Activated CD4-positive, alpha-beta T cell treated with anti-CD3 and anti-CD28 coated beads, Interleukin-2, amount 10 ng/mL, durations not matched to agents 7 days and 5 days (primary cell): ENCODE measurements around the gene INTS2. TPM values are rescaled to one million over a fixed set of nuclear protein-coding genes. Genes with fewer than 3 reads are reported as not detected.

Experiments used
- CTCF ChIA-PET: fragments of 350-600 bp; sonication (Branson Sonifier 250); formaldehyde crosslinking; loops from one replicate; lab custom pipeline; 2021; ENCODE audit warnings: antibody characterized with exemption; lab: Charles Lee
- POLR2A ChIA-PET: fragments of 350-600 bp; sonication (Branson Sonifier 250); formaldehyde crosslinking; loops from one replicate; lab custom pipeline; 2021; ENCODE audit warnings: antibody characterized with exemption; lab: Charles Lee
- DNase-seq: peaks from one replicate; pipeline ENCODE4 v3.0.0-alpha.2; 2020
- H3K27ac Mint-ChIP-seq: one replicate; pipeline ENCODE4 v1.8.0; 2021; ENCODE audit warnings: mild to moderate bottlenecking, moderate library complexity, mixed read lengths
- H3K27me3 Mint-ChIP-seq: one replicate; pipeline ENCODE4 v1.8.0; 2021; ENCODE audit warnings: mixed read lengths
- H3K36me3 Mint-ChIP-seq: one replicate; pipeline ENCODE4 v1.8.0; 2021; ENCODE audit warnings: low read depth, mixed read lengths
- H3K4me1 Mint-ChIP-seq: one replicate; pipeline ENCODE4 v1.8.0; 2021; ENCODE audit warnings: mixed read lengths
- H3K4me3 Mint-ChIP-seq: one replicate; pipeline ENCODE4 v1.8.0; 2021; ENCODE audit warnings: mild to moderate bottlenecking, moderate library complexity, mixed read lengths
- H3K9me3 Mint-ChIP-seq: one replicate; pipeline ENCODE4 v1.8.0; 2021; ENCODE audit warnings: mixed read lengths
- total RNA-seq, 2 experiments: library from RNA; stranded (reverse); gene quantifications; one replicate each; pipeline ENCODE4 v1.2.3, GENCODE V29; 2021

INTS2 gene
- total RNA-seq, 2 experiments from 2014 or later, result 22.7 to 24.1 TPM

DNA sequence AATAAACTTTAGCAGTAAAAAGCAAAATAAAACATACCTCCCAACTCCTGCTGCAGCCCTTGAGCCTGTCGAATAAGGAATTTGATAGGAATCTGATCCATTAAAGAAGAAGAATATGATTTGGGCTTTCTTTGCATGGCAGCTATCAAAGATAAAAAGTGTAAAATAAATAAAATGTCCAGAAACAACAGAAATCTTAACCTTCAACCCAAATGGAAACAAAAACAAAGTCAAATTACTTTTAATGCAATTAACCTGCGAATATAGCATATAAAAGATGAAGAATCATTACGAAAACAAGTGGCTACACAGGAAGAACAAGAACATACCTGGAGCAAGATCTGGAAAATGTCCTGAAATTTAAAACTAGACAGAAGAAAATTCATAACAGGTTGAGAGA lies 42.9 kb downstream of the INTS2 start:
- ChIA-PET CTCF (interaction anchor here (0.6 kb wide), 1 partner anchor 22 kb away, joined by 3 read pairs; no protein-coding TSS in a partner anchor), POLR2A (no interaction called here)
- no peaks in the 10 kb centered on the region for H3K27me3 Mint-ChIP-seq
- no peak overlapping the region for H3K4me3 Mint-ChIP-seq
- no peak for DNase-seq
- H3K27ac Mint-ChIP-seq, result peak overlapping the region; percentile 2
- no peaks in the 10 kb centered on the region for H3K4me1 Mint-ChIP-seq
- no peaks in the 10 kb centered on the region for H3K9me3 Mint-ChIP-seq
- H3K36me3 Mint-ChIP-seq, result peaks cover 17% of the 10 kb centered on the region

DNA sequence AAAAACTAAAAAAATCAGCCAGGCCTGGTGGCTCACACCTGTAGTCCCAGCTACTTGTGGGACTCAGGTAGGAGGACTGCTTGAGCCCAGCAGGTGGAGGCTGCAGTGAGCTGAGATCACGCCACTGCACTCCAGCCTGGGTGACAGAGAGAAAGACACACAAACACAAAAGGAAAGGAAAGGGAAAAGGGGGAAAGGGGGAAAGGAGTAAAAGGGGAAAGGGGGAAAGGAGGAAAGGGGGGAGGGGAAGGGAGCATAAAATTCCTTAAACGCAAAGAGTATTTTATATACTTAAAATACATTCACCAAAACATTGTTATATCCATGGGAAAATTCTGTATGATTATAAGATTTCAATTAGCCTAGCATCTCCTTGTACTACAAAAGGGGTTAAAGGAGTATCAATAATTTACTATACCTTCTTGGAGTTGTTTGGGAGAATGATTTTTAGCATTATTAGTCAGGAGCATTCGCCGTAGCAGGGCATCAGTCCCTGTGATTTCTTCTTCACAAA lies 47.1 kb downstream of the INTS2 start:
- Mint-ChIP-seq H3K27ac (no peak overlapping the region), H3K4me1 (no peaks in the 10 kb centered on the region), H3K9me3 (no peaks in the 10 kb centered on the region), H3K27me3 (no peaks in the 10 kb centered on the region), H3K4me3 (no peak overlapping the region), H3K36me3 (peaks cover 20% of the 10 kb centered on the region)
- DNase-seq, result no peak
- CTCF ChIA-PET, result interaction anchor here (1.1 to 1.6 kb wide), 2 partner anchors 8 to 17 kb away, joined by 4 to 6 read pairs; partner anchors contain the start of gene BRIP1
- POLR2A ChIA-PET, result interaction anchor here (1.2 kb wide), 1 partner anchor 17 kb away, joined by 4 read pairs; the partner anchor contains the start of gene BRIP1

DNA sequence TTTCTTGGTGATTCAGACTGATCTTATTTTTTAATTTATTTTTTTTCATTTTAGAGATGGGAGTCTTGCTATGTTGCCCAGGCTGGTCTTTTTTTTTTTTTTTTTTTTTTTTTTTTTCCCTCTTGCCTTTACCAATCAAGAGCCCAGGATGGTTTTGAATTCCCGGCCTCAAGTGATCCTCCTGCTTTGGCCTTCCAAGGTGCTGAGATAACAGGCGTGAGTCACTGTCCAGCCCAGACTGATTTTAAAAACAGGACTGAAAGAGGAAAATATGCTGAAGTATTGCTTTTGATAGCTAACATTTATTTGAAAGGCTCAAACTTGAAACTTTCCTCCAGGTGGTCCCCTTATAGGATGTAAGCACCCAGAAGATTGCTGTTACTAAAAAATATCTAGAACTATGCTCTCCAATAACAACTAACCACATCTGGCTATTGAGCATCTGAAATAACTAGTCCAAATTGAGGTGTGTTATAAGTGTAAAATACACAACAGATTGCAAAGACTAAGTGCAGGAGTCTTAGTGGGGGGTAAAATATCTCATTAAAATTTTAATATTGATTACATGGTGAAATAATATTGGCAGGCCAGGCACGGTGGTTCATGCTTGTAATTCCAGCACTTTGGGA lies 48.7 kb downstream of the INTS2 start:
- Mint-ChIP-seq H3K27me3 (no peaks in the 10 kb centered on the region), H3K36me3 (peaks cover 20% of the 10 kb centered on the region), H3K4me1 (no peaks in the 10 kb centered on the region), H3K4me3 (no peak overlapping the region), H3K27ac (no peak overlapping the region), H3K9me3 (no peaks in the 10 kb centered on the region)
- ChIA-PET POLR2A (interaction anchor here (1.2 kb wide), 1 partner anchor 16 kb away, joined by 4 read pairs; the partner anchor contains the start of gene BRIP1), CTCF (interaction anchor here (0.6 to 0.9 kb wide), 2 partner anchors 16 to 1478 kb away, joined by 3 read pairs; partner anchors contain the start of gene BRIP1)
- no peak for DNase-seq

DNA sequence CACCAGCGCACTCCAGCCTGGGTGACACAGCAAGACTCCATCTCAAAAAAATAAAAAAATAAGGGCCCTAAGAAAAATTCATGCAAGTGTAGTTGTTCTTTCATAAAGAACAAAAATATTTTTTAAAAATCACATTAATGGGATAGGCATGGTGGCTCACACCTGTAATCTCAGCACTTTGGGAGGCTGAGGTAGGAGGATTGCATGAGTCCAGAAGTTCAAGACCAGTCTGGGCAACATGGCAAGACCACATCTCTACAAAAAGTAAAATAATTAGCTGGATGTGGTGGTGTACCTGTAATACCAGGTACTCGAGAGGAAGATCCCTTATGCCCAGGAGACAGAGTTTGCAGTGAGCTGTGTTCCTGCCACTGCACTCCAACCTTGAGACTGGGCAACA lies 49.3 kb downstream of the INTS2 start:
- ChIA-PET CTCF (interaction anchor here (0.9 kb wide), 1 partner anchor 15 kb away, joined by 3 read pairs; the partner anchor contains the start of gene BRIP1), POLR2A (no interaction called here)
- Mint-ChIP-seq H3K27me3 (no peaks in the 10 kb centered on the region), H3K9me3 (no peaks in the 10 kb centered on the region), H3K36me3 (peaks cover 20% of the 10 kb centered on the region), H3K4me3 (no peak overlapping the region), H3K4me1 (no peaks in the 10 kb centered on the region), H3K27ac (no peak overlapping the region)
- no peak for DNase-seq

DNA sequence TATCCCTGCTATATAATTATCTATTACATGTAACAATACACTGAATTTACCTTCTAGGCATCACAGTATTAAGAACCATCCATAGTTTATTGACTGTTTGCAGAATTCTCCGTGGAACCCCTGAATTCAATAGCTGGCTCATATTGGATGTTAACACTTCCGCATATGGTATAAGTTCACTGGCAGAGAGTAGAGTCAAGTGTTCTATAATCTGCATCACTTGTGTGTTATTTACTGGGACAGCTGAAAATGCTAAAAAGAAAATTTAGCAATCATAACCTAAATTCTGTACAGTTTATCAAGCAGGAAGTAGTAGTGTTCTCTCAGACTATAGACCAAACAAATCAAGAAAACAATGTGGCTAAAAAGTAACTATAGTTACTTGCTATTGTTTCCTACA lies 49.9 kb downstream of the INTS2 start:
- H3K27ac Mint-ChIP-seq, result no peak overlapping the region
- H3K4me1 Mint-ChIP-seq, result no peaks in the 10 kb centered on the region
- H3K4me3 Mint-ChIP-seq, result no peak overlapping the region
- no peaks in the 10 kb centered on the region for H3K9me3 Mint-ChIP-seq
- CTCF ChIA-PET, result interaction anchor here (1.6 kb wide), 1 partner anchor 232 kb away, joined by 3 read pairs; no protein-coding TSS in a partner anchor
- POLR2A ChIA-PET, result no interaction called here
- H3K27me3 Mint-ChIP-seq, result no peaks in the 10 kb centered on the region
- peaks cover 20% of the 10 kb centered on the region for H3K36me3 Mint-ChIP-seq
- DNase-seq, result no peak

DNA sequence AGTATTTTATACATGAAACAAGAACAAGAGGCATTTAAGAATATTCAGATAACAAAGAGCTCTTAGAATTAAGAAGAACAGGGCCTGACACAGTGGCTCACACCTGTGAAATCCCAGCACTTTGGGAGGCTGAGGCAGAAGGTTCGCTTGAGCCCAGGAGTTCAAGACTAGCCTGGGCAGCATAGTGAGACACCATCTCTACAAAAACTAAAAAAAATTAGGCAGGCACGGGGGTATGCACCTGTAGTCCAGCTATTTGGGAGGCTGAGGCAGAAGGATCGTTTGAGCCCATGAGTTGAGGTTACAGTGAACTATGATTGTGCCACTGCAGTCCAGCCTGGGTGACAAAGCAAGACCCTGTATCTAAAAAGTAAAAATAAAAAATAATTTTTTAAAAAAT lies 52.0 kb downstream of the INTS2 start:
- Mint-ChIP-seq H3K27ac (no peak overlapping the region), H3K9me3 (no peaks in the 10 kb centered on the region)

DNA sequence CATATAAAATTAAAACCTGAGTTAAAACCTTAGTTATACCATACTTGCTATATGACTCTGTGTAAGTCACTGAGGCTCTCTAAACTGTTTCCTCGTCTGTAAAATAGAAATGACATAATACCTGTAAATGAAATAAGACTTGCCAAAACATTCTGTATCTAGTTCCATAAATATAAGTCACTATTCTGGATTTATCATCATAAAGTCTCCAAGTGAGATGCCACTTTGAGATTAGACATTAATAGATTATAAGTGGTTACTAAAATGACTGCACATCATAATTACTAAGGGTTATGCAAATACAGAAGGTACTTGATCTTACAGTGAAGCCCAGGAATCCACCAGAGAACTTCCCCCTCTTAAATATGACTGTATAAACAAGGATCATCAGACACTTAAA lies 52.5 kb downstream of the INTS2 start:
- H3K4me1 Mint-ChIP-seq, result no peaks in the 10 kb centered on the region
- no peak overlapping the region for H3K4me3 Mint-ChIP-seq
- POLR2A ChIA-PET, result no interaction called here
- no peaks in the 10 kb centered on the region for H3K27me3 Mint-ChIP-seq
- H3K9me3 Mint-ChIP-seq, result no peaks in the 10 kb centered on the region
- H3K36me3 Mint-ChIP-seq, result peaks cover 19% of the 10 kb centered on the region
- no peak for DNase-seq
- no peak overlapping the region for H3K27ac Mint-ChIP-seq
- CTCF ChIA-PET, result no interaction called here

More for the DNA sequence above, 52.0 kb downstream of the INTS2 start:
- CTCF ChIA-PET, result no interaction called here
- H3K36me3 Mint-ChIP-seq, result peaks cover 18% of the 10 kb centered on the region
- no peak for DNase-seq
- no peaks in the 10 kb centered on the region for H3K4me1 Mint-ChIP-seq
- POLR2A ChIA-PET, result no interaction called here
- H3K4me3 Mint-ChIP-seq, result no peak overlapping the region
- no peaks in the 10 kb centered on the region for H3K27me3 Mint-ChIP-seq

DNA sequence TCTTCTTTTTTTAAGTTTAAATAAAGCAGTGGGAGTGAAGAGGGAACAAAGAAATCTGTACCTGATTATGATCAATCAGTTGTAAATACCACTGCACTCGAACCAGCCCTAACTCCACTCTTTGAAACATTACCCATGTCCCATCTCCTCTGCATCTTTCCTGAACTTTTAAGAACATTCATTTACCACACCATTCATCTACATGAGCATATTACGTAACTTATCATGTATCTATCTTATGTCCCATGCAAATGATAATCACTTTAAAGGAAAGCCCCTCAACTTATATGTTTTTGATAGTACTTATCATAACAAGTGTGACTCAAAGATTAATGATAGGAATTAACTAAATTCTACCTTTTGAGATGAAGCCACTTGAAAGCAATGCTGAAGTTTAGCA lies 53.7 kb downstream of the INTS2 start:
- ChIA-PET POLR2A (interaction anchor here (0.8 kb wide), 1 partner anchor 11 kb away, joined by 3 read pairs; the partner anchor contains the start of gene BRIP1), CTCF (no interaction called here)
- H3K9me3 Mint-ChIP-seq, result no peaks in the 10 kb centered on the region
- no peak overlapping the region for H3K27ac Mint-ChIP-seq
- no peaks in the 10 kb centered on the region for H3K27me3 Mint-ChIP-seq
- H3K4me1 Mint-ChIP-seq, result no peaks in the 10 kb centered on the region
- no peak for DNase-seq
- H3K36me3 Mint-ChIP-seq, result peaks cover 22% of the 10 kb centered on the region
- no peak overlapping the region for H3K4me3 Mint-ChIP-seq

DNA sequence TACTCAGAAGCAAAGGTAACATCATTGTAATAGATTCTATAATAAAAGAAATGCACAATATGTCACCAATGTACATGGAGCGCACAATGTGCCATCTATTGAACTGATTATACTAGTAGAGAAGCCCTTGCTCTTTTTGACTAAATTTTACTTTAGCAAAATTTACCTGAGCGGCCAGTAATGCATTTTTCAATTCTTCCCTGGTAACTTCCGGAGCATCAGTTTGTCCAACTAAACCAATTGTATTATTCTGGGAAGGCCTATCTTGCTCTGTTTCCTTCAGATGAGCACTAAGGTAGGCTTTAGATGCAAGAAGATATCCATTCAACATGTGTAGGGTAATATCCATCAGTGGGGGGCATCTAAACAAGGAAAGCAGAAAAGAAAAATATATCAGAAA lies 55.7 kb downstream of the INTS2 start:
- CTCF ChIA-PET, result interaction anchor here (0.7 to 1.0 kb wide), 2 partner anchors 9 to 26 kb away, joined by 3 to 4 read pairs; no protein-coding TSS in a partner anchor
- no peak for DNase-seq
- no peaks in the 10 kb centered on the region for H3K4me1 Mint-ChIP-seq
- no peak overlapping the region for H3K27ac Mint-ChIP-seq
- POLR2A ChIA-PET, result no interaction called here
- no peaks in the 10 kb centered on the region for H3K9me3 Mint-ChIP-seq
- peaks cover 16% of the 10 kb centered on the region for H3K36me3 Mint-ChIP-seq
- H3K4me3 Mint-ChIP-seq, result no peak overlapping the region
- no peaks in the 10 kb centered on the region for H3K27me3 Mint-ChIP-seq

DNA sequence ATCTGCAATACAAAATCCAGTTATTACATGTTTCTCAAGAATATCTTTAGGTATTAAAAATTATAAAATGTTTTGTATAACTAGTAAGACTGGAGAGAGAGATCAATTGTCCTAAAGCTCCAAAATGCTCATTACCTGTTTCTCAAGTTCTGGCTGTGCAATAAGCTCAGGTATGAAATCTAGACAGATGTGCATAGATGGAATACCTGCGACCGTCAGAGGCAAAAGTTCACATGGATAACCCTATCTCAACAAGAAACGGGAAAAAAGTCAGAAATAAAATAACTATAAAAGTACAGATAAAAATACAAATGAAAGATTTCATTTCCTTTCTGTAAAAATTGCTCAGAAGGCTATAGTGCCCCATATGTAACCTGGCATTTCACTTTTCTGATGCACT lies 58.6 kb downstream of the INTS2 start:
- ChIA-PET CTCF (no interaction called here), POLR2A (interaction anchor here (0.7 kb wide), 1 partner anchor 127 kb away, joined by 4 read pairs; no protein-coding TSS in a partner anchor)
- Mint-ChIP-seq H3K4me1 (peaks cover 4% of the 10 kb centered on the region), H3K27ac (no peak overlapping the region), H3K9me3 (no peaks in the 10 kb centered on the region), H3K27me3 (no peaks in the 10 kb centered on the region), H3K36me3 (peaks cover 11% of the 10 kb centered on the region), H3K4me3 (no peak overlapping the region)
- no peak for DNase-seq

DNA sequence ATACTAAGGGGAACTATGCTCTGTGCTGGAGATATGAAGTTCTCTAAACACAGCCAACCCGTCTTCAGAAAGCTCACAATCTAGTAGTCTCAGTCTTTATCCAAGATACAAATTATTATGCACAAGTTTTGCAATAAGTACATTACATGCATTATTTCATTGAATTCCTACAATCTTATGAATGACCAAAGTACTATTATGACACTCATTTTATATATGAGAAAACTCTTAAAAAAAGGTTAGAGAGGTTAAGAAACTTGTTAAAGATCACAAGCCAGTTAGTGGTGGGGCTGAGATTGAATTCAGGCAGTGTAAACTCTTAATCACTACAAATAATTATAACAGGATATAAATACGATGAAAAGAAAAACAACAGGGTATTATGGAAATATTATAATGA lies 59.7 kb downstream of the INTS2 start:
- Mint-ChIP-seq H3K36me3 (peaks cover 11% of the 10 kb centered on the region), H3K27me3 (no peaks in the 10 kb centered on the region), H3K9me3 (no peaks in the 10 kb centered on the region), H3K4me3 (no peak overlapping the region), H3K27ac (no peak overlapping the region), H3K4me1 (peaks cover 11% of the 10 kb centered on the region)
- ChIA-PET POLR2A (no interaction called here), CTCF (no interaction called here)
- no peak for DNase-seq

DNA sequence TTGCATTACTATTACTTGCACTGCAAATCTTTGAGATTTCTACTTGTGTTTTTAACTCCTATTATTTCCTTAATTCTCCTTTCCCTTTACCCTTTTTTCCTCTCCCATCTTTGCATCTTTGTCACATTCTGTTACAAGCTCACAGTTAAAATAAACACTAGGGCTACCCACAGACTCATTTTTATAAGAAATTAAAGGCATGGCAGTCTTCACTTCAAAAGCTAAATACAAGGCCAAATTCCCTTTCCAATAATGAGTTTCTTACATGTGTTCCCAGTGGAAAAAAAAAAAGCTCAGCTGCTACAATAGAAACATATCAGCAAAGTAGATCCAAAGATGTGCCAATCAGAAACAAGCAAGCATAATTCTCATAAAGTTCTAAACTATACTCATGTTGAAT lies 60.7 kb downstream of the INTS2 start:
- ChIA-PET CTCF (no interaction called here), POLR2A (interaction anchor here (0.6 kb wide), 1 partner anchor 1098 kb away, joined by 3 read pairs; no protein-coding TSS in a partner anchor)
- Mint-ChIP-seq H3K9me3 (no peaks in the 10 kb centered on the region), H3K4me1 (peaks cover 20% of the 10 kb centered on the region), H3K36me3 (peaks cover 14% of the 10 kb centered on the region), H3K4me3 (no peak overlapping the region), H3K27me3 (no peaks in the 10 kb centered on the region), H3K27ac (no peak overlapping the region)
- DNase-seq, result no peak

DNA sequence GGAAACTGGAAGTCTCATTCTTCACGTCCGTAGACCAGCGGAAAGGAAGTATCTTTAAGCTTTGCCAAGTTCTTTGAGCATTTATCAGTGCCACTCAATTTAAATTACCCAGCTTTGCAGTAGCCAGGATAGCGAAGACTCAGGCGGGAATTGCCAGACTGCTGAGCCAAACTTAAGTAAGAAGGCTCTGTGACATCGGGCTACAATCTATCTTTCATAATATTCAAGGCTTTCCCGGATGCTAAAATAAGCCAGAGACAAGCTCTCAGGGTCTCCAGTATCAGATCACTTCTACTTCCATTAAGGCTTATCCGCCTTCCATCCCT lies 64.0 kb downstream of the INTS2 start:
- H3K27ac Mint-ChIP-seq, result peak overlapping the region; percentile 94
- H3K9me3 Mint-ChIP-seq, result no peaks in the 10 kb centered on the region
- H3K4me3 Mint-ChIP-seq, result peak overlapping the region; percentile 87
- no peaks in the 10 kb centered on the region for H3K27me3 Mint-ChIP-seq
- H3K4me1 Mint-ChIP-seq, result peaks cover 42% of the 10 kb centered on the region
- POLR2A ChIA-PET, result interaction anchor here (0.7 to 1.3 kb wide), 4 partner anchors 11 to 908 kb away, joined by 3 to 4 read pairs (median 3); no protein-coding TSS in a partner anchor
- no peak for DNase-seq
- CTCF ChIA-PET, result interaction anchor here (0.6 to 1.6 kb wide), 7 partner anchors 17 to 380 kb away, joined by 3 to 8 read pairs (median 3); no protein-coding TSS in a partner anchor
- H3K36me3 Mint-ChIP-seq, result peaks cover 17% of the 10 kb centered on the region
